Endothelial cell (in vitro differentiated cells): Measurements from ENCODE around the gene TOMT. TPM values are rescaled to one million over a fixed set of nuclear protein-coding genes. Genes with fewer than 3 reads are reported as not detected.

Source experiments
- DNase-seq: peaks from one replicate; pipeline ENCODE4 v3.0.0; 2021; ENCODE audit warnings: low spot score
- H3K27ac Mint-ChIP-seq: one replicate; pipeline ENCODE4 v1.8.0; 2021; ENCODE audit warnings: mixed read lengths, inconsistent platforms; ENCODE audit not compliant: unreplicated experiment
- H3K27me3 Mint-ChIP-seq: one replicate; pipeline ENCODE4 v1.8.0; 2021; ENCODE audit warnings: mild to moderate bottlenecking, moderate library complexity, mixed read lengths, inconsistent platforms; ENCODE audit not compliant: unreplicated experiment
- H3K36me3 Mint-ChIP-seq: one replicate; pipeline ENCODE4 v1.8.0; 2021; ENCODE audit warnings: mild to moderate bottlenecking, low read depth, mixed read lengths, inconsistent platforms; ENCODE audit not compliant: unreplicated experiment
- H3K4me1 Mint-ChIP-seq: one replicate; pipeline ENCODE4 v1.8.0; 2021; ENCODE audit warnings: mild to moderate bottlenecking, mixed read lengths, inconsistent platforms; ENCODE audit not compliant: unreplicated experiment
- H3K4me3 Mint-ChIP-seq: one replicate; pipeline ENCODE4 v1.8.0; 2021; ENCODE audit warnings: mild to moderate bottlenecking, mixed read lengths, inconsistent platforms; ENCODE audit not compliant: unreplicated experiment
- H3K9me3 Mint-ChIP-seq: one replicate; pipeline ENCODE4 v1.8.0; 2021; ENCODE audit warnings: mixed read lengths, inconsistent platforms; ENCODE audit not compliant: unreplicated experiment
- CTCF ChIP-seq: fragments of 200-600 bp; sonication (generic); IDR thresholded peaks from one replicate; pipeline ENCODE4 v1.5.0; 2021; ENCODE audit warnings: antibody characterized with exemption; ENCODE audit not compliant: unreplicated experiment
- total RNA-seq: library from RNA; stranded (reverse); fragmentation: NEBNext Ultra II Directional; extraction: Animal tissue kit (Norgen Biotek cat#: 25700); gene quantifications from one replicate; pipeline ENCODE4 v1.2.1, GENCODE V29; 2021; ENCODE audit not compliant: unreplicated experiment

TOMT gene
- total RNA-seq, 1 donor from 2014 or later: not detected

GRCh38 chr11:72080326-72081183 lies 25.2 kb upstream of the TOMT start, which contains the start of the genes LRRC51 and NUMA1:
Gene LRRC51, plus strand, starts transcription at chr11:72080850. Its CDS starts 8,234 bp downstream, at chr11:72089084.
Gene NUMA1, minus strand, starts transcription at chr11:72080542. Its CDS starts 44,599 bp downstream, at chr11:72035943.
- Mint-ChIP-seq H3K9me3 (no peaks in the 10 kb centered on the region), H3K4me1 (peaks cover 31% of the 10 kb centered on the region), H3K27me3 (peaks cover 8% of the 10 kb centered on the region), H3K36me3 (peaks cover 4% of the 10 kb centered on the region), H3K27ac (peak within 1 kb of the TSS; percentile 100), H3K4me3 (peak within 1 kb of the TSS; percentile 96)
- DNase-seq: peak; percentile 95
- no peak for TF ChIP-seq CTCF

- no peak for DNase-seq
- Mint-ChIP-seq H3K36me3 (peaks cover 4% of the 10 kb centered on the region), H3K27ac (peak overlapping the region; percentile 100), H3K27me3 (peaks cover 8% of the 10 kb centered on the region), H3K9me3 (no peaks in the 10 kb centered on the region), H3K4me1 (peaks cover 31% of the 10 kb centered on the region), H3K4me3 (peak overlapping the region; percentile 96)
- TF ChIP-seq CTCF: no peak
These were observed 24.5 kb upstream of the TOMT start for GRCh38 chr11:72081184-72081644.

GRCh38 chr11:72081821-72082453 lies 23.8 kb upstream of the TOMT start:
- H3K4me1 Mint-ChIP-seq: peaks cover 31% of the 10 kb centered on the region
- H3K9me3 Mint-ChIP-seq: no peaks in the 10 kb centered on the region
- H3K4me3 Mint-ChIP-seq: peak overlapping the region; percentile 96
- DNase-seq: no peak
- H3K36me3 Mint-ChIP-seq: peaks cover 4% of the 10 kb centered on the region
- peak overlapping the region; percentile 100 for H3K27ac Mint-ChIP-seq
- TF ChIP-seq CTCF: no peak
- H3K27me3 Mint-ChIP-seq: peaks cover 8% of the 10 kb centered on the region

GRCh38 chr11:72083414-72083813 lies 22.3 kb upstream of the TOMT start:
- DNase-seq: no peak
- TF ChIP-seq CTCF: no peak
- Mint-ChIP-seq H3K4me3 (no peak overlapping the region), H3K4me1 (peaks cover 31% of the 10 kb centered on the region), H3K9me3 (no peaks in the 10 kb centered on the region), H3K27me3 (peaks cover 10% of the 10 kb centered on the region), H3K27ac (peak overlapping the region; percentile 16), H3K36me3 (peaks cover 4% of the 10 kb centered on the region)
